Measurements from ENCODE around the gene ADCYAP1R1.

DNA sequence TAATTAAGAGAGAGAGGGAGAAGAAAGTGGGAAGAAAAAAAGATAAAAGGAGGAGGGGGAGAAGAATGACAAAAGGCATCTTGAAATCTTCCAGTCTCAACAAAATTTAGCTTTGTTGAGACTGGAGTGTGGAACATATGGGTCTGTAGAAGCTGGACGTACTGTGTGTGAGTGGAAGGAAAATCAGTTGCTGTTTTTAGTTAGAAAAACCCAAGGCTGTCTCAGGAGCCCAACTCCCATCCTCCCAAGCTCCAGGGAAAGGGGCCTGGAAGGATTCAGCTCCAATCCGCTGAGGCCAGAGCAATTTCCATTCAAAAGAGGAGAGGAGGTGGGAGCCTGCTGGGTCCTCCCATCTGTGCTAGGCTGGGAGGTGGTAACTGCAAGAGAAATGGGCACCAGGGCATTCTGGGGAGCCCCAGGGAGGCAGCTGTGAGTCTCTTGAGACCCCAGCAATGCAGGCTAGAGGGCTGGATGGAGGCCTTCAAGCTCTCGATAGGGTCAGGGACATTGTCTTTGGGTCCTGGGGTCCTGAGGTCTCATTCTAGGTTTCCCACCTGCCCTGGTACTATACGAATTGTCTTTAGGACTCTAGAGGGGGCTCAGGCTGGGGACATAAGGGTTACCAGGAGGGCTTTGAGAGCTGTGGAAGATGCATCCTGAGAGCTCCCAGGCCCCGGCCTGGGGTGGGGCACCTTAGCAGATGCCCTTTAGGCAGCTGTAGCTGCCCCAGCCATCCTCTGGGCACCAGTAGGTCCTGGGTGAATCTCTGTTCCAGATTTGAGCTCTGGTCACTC, 21.4 kb downstream of the ADCYAP1R1 start:
- TF ChIP-seq, protein P1, sequence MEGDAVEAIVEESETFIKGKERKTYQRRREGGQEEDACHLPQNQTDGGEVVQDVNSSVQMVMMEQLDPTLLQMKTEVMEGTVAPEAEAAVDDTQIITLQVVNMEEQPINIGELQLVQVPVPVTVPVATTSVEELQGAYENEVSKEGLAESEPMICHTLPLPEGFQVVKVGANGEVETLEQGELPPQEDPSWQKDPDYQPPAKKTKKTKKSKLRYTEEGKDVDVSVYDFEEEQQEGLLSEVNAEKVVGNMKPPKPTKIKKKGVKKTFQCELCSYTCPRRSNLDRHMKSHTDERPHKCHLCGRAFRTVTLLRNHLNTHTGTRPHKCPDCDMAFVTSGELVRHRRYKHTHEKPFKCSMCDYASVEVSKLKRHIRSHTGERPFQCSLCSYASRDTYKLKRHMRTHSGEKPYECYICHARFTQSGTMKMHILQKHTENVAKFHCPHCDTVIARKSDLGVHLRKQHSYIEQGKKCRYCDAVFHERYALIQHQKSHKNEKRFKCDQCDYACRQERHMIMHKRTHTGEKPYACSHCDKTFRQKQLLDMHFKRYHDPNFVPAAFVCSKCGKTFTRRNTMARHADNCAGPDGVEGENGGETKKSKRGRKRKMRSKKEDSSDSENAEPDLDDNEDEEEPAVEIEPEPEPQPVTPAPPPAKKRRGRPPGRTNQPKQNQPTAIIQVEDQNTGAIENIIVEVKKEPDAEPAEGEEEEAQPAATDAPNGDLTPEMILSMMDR (IDR thresholded peaks at IDR 0.05): no peak
- no peak for TF ChIP-seq POLR2A (IDR thresholded peaks at IDR 0.05)
- TF ChIP-seq POLR2AphosphoS5 (IDR thresholded peaks at IDR 0.05; ENCODE audit: insufficient read depth in 1 of 2, low read depth in 1 of 2): no peak
